Measurements from ENCODE around the gene VPS11. TPM values are rescaled to one million over a fixed set of nuclear protein-coding genes. Genes with fewer than 3 reads are reported as not detected.

VPS11 gene
- total RNA-seq, 2 experiments from 2014 or later: 76.4 to 84.3 TPM

- ChIA-PET POLR2A (interaction anchor here (1.3 kb wide), 1 partner anchor 20 kb away, joined by 3 read pairs; the partner anchor contains the start of gene VPS11), CTCF (interaction anchor here (2.3 kb wide), 1 partner anchor 11 kb away, joined by 6 read pairs; no protein-coding TSS in a partner anchor)
- no peak for ATAC-seq (ENCODE audit: poor library complexity)
These were observed 20.4 kb upstream of the VPS11 start for GRCh38 chr11:119047205-119047604.

DNA sequence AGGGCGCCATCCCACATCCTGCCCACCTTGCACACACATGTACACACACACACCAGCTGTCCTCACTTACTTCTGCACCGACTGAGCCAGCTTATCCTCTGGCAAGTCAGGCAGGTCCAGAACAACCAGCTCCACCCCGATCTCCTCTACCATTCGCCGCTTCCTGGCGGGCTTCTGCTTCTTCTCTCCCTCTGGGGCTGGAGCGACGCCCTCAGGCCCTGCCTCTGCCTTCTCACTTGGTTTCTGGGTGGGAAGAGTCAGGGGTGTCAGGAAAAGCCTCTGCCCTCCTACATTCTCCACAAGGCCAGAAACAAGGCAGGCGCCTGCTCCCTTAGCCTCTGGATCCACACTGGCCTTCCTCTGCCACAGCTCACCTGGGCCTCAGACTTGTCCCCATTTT, 19.0 kb upstream of the VPS11 start:
- Histone ChIP-seq H3K4me3 (ENCODE audit: low read length) (no peak overlapping the region), H3K4me1 (ENCODE audit: insufficient read depth, low read length) (peaks cover 13% of the 10 kb centered on the region), H3K27me3 (ENCODE audit: control insufficient read depth in 1 of 2, insufficient read depth in 2 of 2, low read length in 2 of 2) (no peaks in the 10 kb centered on the region), H3K36me3 (ENCODE audit: insufficient read depth, low read length) (peaks cover 87% of the 10 kb centered on the region), H3K9me3 (ENCODE audit: control insufficient read depth in 1 of 2, insufficient read depth in 1 of 2, low read length in 2 of 2) (no peaks in the 10 kb centered on the region), H3K27ac (ENCODE audit: low read depth in 1 of 2, low read length in 2 of 2) (no peak overlapping the region)
- intact Hi-C loops (cut with DNase I, micrococcal nuclease): no loop called here
- H3K27me3 Mint-ChIP-seq: no peaks in the 10 kb centered on the region
- CTCF ChIA-PET: interaction anchor here (2.3 kb wide), 1 partner anchor 9 kb away, joined by 6 read pairs; no protein-coding TSS in a partner anchor
- H3K4me3 Mint-ChIP-seq: no peak overlapping the region
- H3K27ac Mint-ChIP-seq: no peak overlapping the region
- H3K36me3 Mint-ChIP-seq (ENCODE audit: low read depth): peaks cover 87% of the 10 kb centered on the region
- no peaks in the 10 kb centered on the region for H3K9me3 Mint-ChIP-seq
- H3K4me1 Mint-ChIP-seq (ENCODE audit: low read depth): peaks cover 9% of the 10 kb centered on the region
- DNase-seq (no peak), ATAC-seq (ENCODE audit: poor library complexity) (no peak)
- POLR2A ChIA-PET: no interaction called here
- TF ChIP-seq, protein P1, sequence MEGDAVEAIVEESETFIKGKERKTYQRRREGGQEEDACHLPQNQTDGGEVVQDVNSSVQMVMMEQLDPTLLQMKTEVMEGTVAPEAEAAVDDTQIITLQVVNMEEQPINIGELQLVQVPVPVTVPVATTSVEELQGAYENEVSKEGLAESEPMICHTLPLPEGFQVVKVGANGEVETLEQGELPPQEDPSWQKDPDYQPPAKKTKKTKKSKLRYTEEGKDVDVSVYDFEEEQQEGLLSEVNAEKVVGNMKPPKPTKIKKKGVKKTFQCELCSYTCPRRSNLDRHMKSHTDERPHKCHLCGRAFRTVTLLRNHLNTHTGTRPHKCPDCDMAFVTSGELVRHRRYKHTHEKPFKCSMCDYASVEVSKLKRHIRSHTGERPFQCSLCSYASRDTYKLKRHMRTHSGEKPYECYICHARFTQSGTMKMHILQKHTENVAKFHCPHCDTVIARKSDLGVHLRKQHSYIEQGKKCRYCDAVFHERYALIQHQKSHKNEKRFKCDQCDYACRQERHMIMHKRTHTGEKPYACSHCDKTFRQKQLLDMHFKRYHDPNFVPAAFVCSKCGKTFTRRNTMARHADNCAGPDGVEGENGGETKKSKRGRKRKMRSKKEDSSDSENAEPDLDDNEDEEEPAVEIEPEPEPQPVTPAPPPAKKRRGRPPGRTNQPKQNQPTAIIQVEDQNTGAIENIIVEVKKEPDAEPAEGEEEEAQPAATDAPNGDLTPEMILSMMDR (IDR thresholded peaks at IDR 0.05): no peak

More at GRCh38 chr11:119047205-119047604, 20.4 kb upstream of the VPS11 start:
- H3K4me1 ChIP-seq (ENCODE audit: insufficient read depth, low read length): peaks cover 11% of the 10 kb centered on the region
- no peaks in the 10 kb centered on the region for H3K27me3 ChIP-seq (ENCODE audit: control insufficient read depth in 1 of 2, insufficient read depth in 2 of 2, low read length in 2 of 2)
- DNase-seq: no peak
- Mint-ChIP-seq H3K27ac (no peak overlapping the region), H3K27me3 (no peaks in the 10 kb centered on the region), H3K36me3 (ENCODE audit: low read depth) (peaks cover 73% of the 10 kb centered on the region), H3K4me3 (no peak overlapping the region), H3K4me1 (ENCODE audit: low read depth) (peaks cover 4% of the 10 kb centered on the region), H3K9me3 (no peaks in the 10 kb centered on the region)
- TF ChIP-seq, protein P1 (IDR thresholded peaks at IDR 0.05): no peak
- H3K4me3 ChIP-seq (ENCODE audit: low read length): no peak overlapping the region
- intact Hi-C loops (cut with DNase I, micrococcal nuclease): no loop called here
- no peak overlapping the region for H3K27ac ChIP-seq (ENCODE audit: low read depth in 1 of 2, low read length in 2 of 2)
- H3K36me3 ChIP-seq (ENCODE audit: insufficient read depth, low read length): peaks cover 72% of the 10 kb centered on the region
- no peaks in the 10 kb centered on the region for H3K9me3 ChIP-seq (ENCODE audit: control insufficient read depth in 1 of 2, insufficient read depth in 1 of 2, low read length in 2 of 2)

DNA sequence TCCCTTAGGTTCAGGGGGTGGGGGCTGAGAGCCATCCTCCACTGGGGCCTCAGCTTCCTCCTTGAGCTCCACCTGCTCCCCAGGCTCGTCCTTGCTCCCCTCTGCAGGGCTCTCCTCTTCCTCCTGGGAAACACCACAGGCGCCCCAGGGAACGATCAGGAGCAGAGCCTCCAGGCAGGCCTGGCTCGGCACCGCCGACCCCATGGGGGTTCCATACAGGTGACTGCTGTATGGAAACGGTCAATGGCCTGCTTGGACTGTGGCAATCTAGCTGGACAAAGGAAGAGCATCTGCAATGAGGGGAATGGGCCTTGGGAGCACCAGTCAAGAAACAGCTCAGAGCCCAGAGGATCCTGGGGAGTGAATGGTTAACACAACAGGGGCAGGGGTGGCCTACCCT, 18.5 kb upstream of the VPS11 start:
- H3K4me1 ChIP-seq (ENCODE audit: insufficient read depth, low read length): peaks cover 13% of the 10 kb centered on the region
- no peaks in the 10 kb centered on the region for H3K9me3 ChIP-seq (ENCODE audit: control insufficient read depth in 1 of 2, insufficient read depth in 1 of 2, low read length in 2 of 2)
- Mint-ChIP-seq H3K9me3 (no peaks in the 10 kb centered on the region), H3K4me3 (no peak overlapping the region), H3K27ac (no peak overlapping the region), H3K4me1 (ENCODE audit: low read depth) (peaks cover 12% of the 10 kb centered on the region), H3K36me3 (ENCODE audit: low read depth) (peaks cover 92% of the 10 kb centered on the region), H3K27me3 (no peaks in the 10 kb centered on the region)
- intact Hi-C loops (cut with DNase I, micrococcal nuclease): no loop called here
- H3K4me3 ChIP-seq (ENCODE audit: low read length): no peak overlapping the region
- TF ChIP-seq, protein P1 (IDR thresholded peaks at IDR 0.05): no peak
- ChIA-PET CTCF (interaction anchor here (2.3 kb wide), 1 partner anchor 9 kb away, joined by 6 read pairs; no protein-coding TSS in a partner anchor), POLR2A (no interaction called here)
- peaks cover 91% of the 10 kb centered on the region for H3K36me3 ChIP-seq (ENCODE audit: insufficient read depth, low read length)
- DNase-seq (no peak), ATAC-seq (ENCODE audit: poor library complexity) (no peak)
- H3K27ac ChIP-seq (ENCODE audit: low read depth in 1 of 2, low read length in 2 of 2): no peak overlapping the region
- no peaks in the 10 kb centered on the region for H3K27me3 ChIP-seq (ENCODE audit: control insufficient read depth in 1 of 2, insufficient read depth in 2 of 2, low read length in 2 of 2)

All from CD4-positive, alpha-beta T cell (primary cell).